A673 (cell line): ENCODE data around the gene SEC16B. TPM values are rescaled to one million over a fixed set of nuclear protein-coding genes. Genes with fewer than 3 reads are reported as not detected.

Source experiments
- Bru-seq: library from RNA; stranded (reverse); fragments of 400-500 nt; gene quantifications from one replicate; lab custom pipeline; 2021; lab: Mats Ljungman, UMichigan
- BruChase-seq, 2 experiments: library from RNA; stranded (reverse); fragments of 400-500 nt; gene quantifications; one replicate each; lab custom pipeline; 2021; lab: Mats Ljungman, UMichigan
- BruUV-seq: library from RNA; stranded (reverse); fragments of 400-500 nt; replicated peaks from 2 replicates; lab custom pipeline; 2021; lab: Mats Ljungman, UMichigan
- CTCF ChIA-PET: fragments of 300-600 bp; sonication (Branson Sonifier 250); formaldehyde crosslinking; loops from one replicate; lab custom pipeline; 2022; ENCODE audit warnings: antibody characterized with exemption; lab: Charles Lee
- POLR2A ChIA-PET: fragments of 300-600 bp; sonication (Branson Sonifier 250); formaldehyde crosslinking; loops from one replicate; lab custom pipeline; 2022; ENCODE audit warnings: antibody characterized with exemption; ENCODE audit not compliant: low non-redundant PET; lab: Charles Lee
- DNase-seq: peaks from one replicate; pipeline ENCODE4 v3.0.0-alpha.2; 2015; ENCODE audit warnings: low spot score
- H3K27ac ChIP-seq: fragments of 200-600 bp; sonication (generic); 2 replicates; pipeline ENCODE4 v1.5.1; 2016; ENCODE audit warnings: mixed run types, low read depth, mild to moderate bottlenecking, mixed read lengths, antibody characterized with exemption, low read length; ENCODE audit not compliant: poor library complexity, severe bottlenecking
- H3K27me3 ChIP-seq: fragments of 200-600 bp; sonication (generic); replicated peaks from 2 replicates; pipeline ENCODE4 v1.6.1; 2017; ENCODE audit warnings: mixed run types, low read depth, mild to moderate bottlenecking, mixed read lengths, antibody characterized with exemption, low read length; ENCODE audit not compliant: insufficient read depth, poor library complexity
- H3K36me3 ChIP-seq: fragments of 200-600 bp; sonication (generic); 2 replicates; pipeline ENCODE4 v1.6.1; 2016; ENCODE audit warnings: mixed run types, mild to moderate bottlenecking, mixed read lengths, antibody characterized with exemption, low read length; ENCODE audit not compliant: insufficient read depth, poor library complexity, severe bottlenecking
- H3K4me1 ChIP-seq: fragments of 200-600 bp; sonication (generic); 2 replicates; pipeline ENCODE4 v1.6.1; 2017; ENCODE audit warnings: mixed run types, mild to moderate bottlenecking, mixed read lengths, antibody characterized with exemption, low read length; ENCODE audit not compliant: insufficient read depth, poor library complexity, severe bottlenecking
- H3K4me3 ChIP-seq: fragments of 200-600 bp; sonication (generic); 2 replicates; pipeline ENCODE4 v1.5.1; 2016; ENCODE audit warnings: low read depth, mixed run types, mild to moderate bottlenecking, mixed read lengths, low read length; ENCODE audit not compliant: poor library complexity, severe bottlenecking
- H3K9me3 ChIP-seq: fragments of 200-600 bp; sonication (generic); 2 replicates; pipeline ENCODE4 v1.6.1; 2016; ENCODE audit warnings: mixed run types, low read depth, mild to moderate bottlenecking, mixed read lengths, antibody characterized with exemption, low read length; ENCODE audit not compliant: poor library complexity, severe bottlenecking
- EZH2 ChIP-seq: fragments of 200-600 bp; sonication (generic); IDR thresholded peaks from 2 replicates; pipeline ENCODE4 v1.6.1; 2017; ENCODE audit warnings: borderline replicate concordance, low read depth, mild to moderate bottlenecking, mixed read lengths, antibody characterized with exemption, low read length; ENCODE audit not compliant: poor library complexity, severe bottlenecking
- intact Hi-C: fragments of 100-400 bp; cut with micrococcal nuclease; formaldehyde crosslinking; loops from one replicate; pipeline ENCODE4 v1.10.0; 2022; ENCODE audit not compliant: unreplicated experiment
- long read RNA-seq: library from polyadenylated mRNA; stranded (forward); transcript quantifications from one replicate; pipeline ENCODE4 v2.0.0, GENCODE V29; 2022
- total RNA-seq: library from RNA; stranded (reverse); gene quantifications from 2 replicates; pipeline ENCODE4 v1.2.3, GENCODE V29; 2021
- TF ChIP-seq, protein P1 (sequence below): fragments of 300-800, 200-600 bp; sonication (generic); conservative IDR thresholded peaks from 2 replicates; pipeline ENCODE4 v1.5.1; 2017; ENCODE audit warnings: low read depth, mild to moderate bottlenecking, antibody characterized with exemption, low read length, moderate library complexity, mixed read lengths

Gene SEC16B, protein sequence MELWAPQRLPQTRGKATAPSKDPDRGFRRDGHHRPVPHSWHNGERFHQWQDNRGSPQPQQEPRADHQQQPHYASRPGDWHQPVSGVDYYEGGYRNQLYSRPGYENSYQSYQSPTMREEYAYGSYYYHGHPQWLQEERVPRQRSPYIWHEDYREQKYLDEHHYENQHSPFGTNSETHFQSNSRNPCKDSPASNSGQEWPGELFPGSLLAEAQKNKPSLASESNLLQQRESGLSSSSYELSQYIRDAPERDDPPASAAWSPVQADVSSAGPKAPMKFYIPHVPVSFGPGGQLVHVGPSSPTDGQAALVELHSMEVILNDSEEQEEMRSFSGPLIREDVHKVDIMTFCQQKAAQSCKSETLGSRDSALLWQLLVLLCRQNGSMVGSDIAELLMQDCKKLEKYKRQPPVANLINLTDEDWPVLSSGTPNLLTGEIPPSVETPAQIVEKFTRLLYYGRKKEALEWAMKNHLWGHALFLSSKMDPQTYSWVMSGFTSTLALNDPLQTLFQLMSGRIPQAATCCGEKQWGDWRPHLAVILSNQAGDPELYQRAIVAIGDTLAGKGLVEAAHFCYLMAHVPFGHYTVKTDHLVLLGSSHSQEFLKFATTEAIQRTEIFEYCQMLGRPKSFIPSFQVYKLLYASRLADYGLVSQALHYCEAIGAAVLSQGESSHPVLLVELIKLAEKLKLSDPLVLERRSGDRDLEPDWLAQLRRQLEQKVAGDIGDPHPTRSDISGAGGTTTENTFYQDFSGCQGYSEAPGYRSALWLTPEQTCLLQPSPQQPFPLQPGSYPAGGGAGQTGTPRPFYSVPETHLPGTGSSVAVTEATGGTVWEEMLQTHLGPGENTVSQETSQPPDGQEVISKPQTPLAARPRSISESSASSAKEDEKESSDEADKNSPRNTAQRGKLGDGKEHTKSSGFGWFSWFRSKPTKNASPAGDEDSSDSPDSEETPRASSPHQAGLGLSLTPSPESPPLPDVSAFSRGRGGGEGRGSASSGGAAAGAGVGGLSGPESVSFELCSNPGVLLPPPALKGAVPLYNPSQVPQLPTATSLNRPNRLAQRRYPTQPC
- total RNA-seq = 1.3 and 1.6 TPM in 2 replicates
- Bru-seq, nascent RNA = percentile 35 among the genes with signal in this experiment
- BruChase-seq, experiment 1, labeled RNA remaining after a 2-hour chase = percentile 27 among the genes with signal in this experiment
- BruChase-seq, experiment 2, labeled RNA remaining after a 6-hour chase = percentile 17 among the genes with signal in this experiment
- long read RNA-seq = 0 reads

DNA sequence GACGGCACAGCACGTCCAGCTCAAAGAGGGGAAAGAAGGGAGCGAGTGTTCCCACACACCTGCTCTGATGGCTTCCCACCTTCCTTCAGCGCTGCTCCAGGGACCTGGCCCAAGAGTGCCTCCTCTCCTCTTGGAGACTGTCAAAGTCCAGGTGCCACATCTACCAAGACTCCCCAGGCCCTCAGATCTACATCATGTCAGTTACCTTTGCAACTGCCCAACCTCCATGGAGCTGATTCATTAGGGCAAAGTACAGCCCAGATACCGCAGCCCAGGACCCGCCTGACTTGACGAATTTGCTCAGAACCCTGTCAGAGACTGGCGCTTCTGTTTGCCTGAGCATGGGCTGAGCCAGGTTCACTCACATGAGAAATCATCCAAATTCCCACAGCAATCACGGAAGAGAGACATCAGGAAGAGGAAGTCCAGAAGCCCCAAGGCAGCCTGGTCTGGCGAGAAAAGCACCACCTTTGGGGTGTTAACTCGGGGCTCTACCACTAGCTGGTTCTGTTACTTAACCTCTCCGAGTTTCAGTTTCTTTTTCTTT lies at the start of gene SEC16B:
TSS of gene SEC16B (minus strand) at position 234 of the 547 bp plus-strand sequence. CDS start 2,077 bp downstream, outside the sequence.
- CTCF ChIA-PET = no interaction called here
- Histone ChIP-seq H3K4me1 (no peaks in the 10 kb centered on the region), H3K27me3 (no peaks in the 10 kb centered on the region), H3K4me3 (no peak within 1 kb of the TSS), H3K9me3 (no peaks in the 10 kb centered on the region), H3K27ac (no peak within 1 kb of the TSS), H3K36me3 (no peaks in the 10 kb centered on the region)
- DNase-seq = no peak
- intact Hi-C loops = no loop called here
- BruUV-seq = no TSS peak
- no peak for TF ChIP-seq EZH2
- TF ChIP-seq, protein P1, sequence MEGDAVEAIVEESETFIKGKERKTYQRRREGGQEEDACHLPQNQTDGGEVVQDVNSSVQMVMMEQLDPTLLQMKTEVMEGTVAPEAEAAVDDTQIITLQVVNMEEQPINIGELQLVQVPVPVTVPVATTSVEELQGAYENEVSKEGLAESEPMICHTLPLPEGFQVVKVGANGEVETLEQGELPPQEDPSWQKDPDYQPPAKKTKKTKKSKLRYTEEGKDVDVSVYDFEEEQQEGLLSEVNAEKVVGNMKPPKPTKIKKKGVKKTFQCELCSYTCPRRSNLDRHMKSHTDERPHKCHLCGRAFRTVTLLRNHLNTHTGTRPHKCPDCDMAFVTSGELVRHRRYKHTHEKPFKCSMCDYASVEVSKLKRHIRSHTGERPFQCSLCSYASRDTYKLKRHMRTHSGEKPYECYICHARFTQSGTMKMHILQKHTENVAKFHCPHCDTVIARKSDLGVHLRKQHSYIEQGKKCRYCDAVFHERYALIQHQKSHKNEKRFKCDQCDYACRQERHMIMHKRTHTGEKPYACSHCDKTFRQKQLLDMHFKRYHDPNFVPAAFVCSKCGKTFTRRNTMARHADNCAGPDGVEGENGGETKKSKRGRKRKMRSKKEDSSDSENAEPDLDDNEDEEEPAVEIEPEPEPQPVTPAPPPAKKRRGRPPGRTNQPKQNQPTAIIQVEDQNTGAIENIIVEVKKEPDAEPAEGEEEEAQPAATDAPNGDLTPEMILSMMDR = no peak
- POLR2A ChIA-PET = no interaction called here

DNA sequence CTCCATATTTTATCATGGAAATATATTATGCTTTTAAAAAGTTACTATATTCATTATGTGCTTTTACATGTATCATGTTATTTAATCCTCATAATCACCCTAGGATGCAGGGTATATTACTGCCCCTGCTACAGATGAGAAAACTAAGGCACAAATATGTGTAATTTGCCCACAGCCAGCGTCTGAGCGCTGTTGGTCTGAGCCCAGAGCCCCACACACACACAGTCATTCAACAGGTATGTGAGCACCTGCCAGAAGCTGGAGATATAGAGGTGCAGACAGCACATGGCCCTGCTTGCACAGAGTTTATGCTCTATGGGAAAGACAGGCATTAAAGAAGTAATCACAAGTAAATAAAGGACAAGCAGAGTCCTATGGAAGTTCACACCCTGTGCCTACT lies 49.8 kb upstream of the SEC16B start:
- Histone ChIP-seq H3K4me3 (no peak overlapping the region), H3K4me1 (no peaks in the 10 kb centered on the region), H3K27ac (no peak overlapping the region), H3K27me3 (peaks cover 6% of the 10 kb centered on the region), H3K36me3 (no peaks in the 10 kb centered on the region), H3K9me3 (peaks cover 7% of the 10 kb centered on the region)
- POLR2A ChIA-PET = no interaction called here
- intact Hi-C loops = no loop called here
- CTCF ChIA-PET = no interaction called here
- BruUV-seq = no TSS peak
- no peak for TF ChIP-seq EZH2
- TF ChIP-seq, protein P1 = no peak
- DNase-seq = no peak

DNA sequence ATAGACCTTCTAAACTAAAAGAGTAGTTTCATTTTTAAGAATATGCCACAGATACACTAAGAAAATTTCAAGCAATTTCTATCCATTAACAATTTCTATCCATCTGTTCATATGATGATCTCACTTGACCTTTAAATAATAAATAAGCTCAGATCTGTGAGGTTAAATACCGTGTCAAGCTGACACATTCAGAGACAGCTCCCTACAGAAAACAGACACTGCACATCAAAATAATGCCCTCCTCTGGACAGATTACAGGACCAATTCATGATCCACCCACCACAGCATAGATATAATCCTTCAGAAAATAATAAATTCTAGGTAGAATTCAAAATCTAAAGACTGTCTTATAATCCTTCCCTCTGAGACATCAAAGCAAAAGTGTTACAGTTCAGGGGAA lies 49.4 kb upstream of the SEC16B start:
- Histone ChIP-seq H3K27ac (no peak overlapping the region), H3K9me3 (peaks cover 7% of the 10 kb centered on the region), H3K4me3 (no peak overlapping the region), H3K27me3 (peaks cover 6% of the 10 kb centered on the region), H3K36me3 (no peaks in the 10 kb centered on the region), H3K4me1 (no peaks in the 10 kb centered on the region)
- TF ChIP-seq, protein P1 = no peak
- TF ChIP-seq EZH2 = no peak
- BruUV-seq = no TSS peak
- intact Hi-C loops = no loop called here
- DNase-seq = no peak
- ChIA-PET CTCF (no interaction called here), POLR2A (no interaction called here)
